GM23338 (cell line): ENCODE data around the gene LAD1. TPM values are rescaled to one million over a fixed set of nuclear protein-coding genes. Genes with fewer than 3 reads are reported as not detected.

ENCODE experiments used
- ATAC-seq: fragments of 200-7000 bp; cut with Tn5 transposase; 3 replicates; pipeline ENCODE4 v1.9.1; 2020
- DNase-seq: peaks from one replicate; pipeline ENCODE4 v3.0.0-alpha.2; 2015; ENCODE audit warnings: low spot score
- H2AFZ ChIP-seq: fragments of 200-600 bp; sonication (generic); 2 replicates; pipeline ENCODE4 v1.8.0; 2016; ENCODE audit warnings: antibody characterized with exemption, mild to moderate bottlenecking, moderate library complexity
- H3F3A ChIP-seq: fragments of 200-600 bp; sonication (generic); replicated peaks from 2 replicates; pipeline ENCODE4 v1.8.0; 2017; ENCODE audit warnings: antibody characterized with exemption, mixed run types, low read depth
- H3K27ac ChIP-seq: fragments of 200-600 bp; sonication (generic); 2 replicates; pipeline ENCODE4 v1.6.1; 2016; ENCODE audit warnings: low read depth
- H3K27me3 ChIP-seq: fragments of 200-600 bp; sonication (generic); 2 replicates; pipeline ENCODE4 v1.8.0; 2016; ENCODE audit warnings: mild to moderate bottlenecking, mixed run types, moderate library complexity; ENCODE audit not compliant: insufficient read depth
- H3K36me3 ChIP-seq: fragments of 200-600 bp; sonication (generic); 2 replicates; pipeline ENCODE4 v1.8.0; 2016; ENCODE audit warnings: mild to moderate bottlenecking; ENCODE audit not compliant: insufficient read depth
- H3K4me1 ChIP-seq: fragments of 200-600 bp; sonication (generic); 2 replicates; pipeline ENCODE4 v1.8.0; 2016; ENCODE audit warnings: mild to moderate bottlenecking, moderate library complexity; ENCODE audit not compliant: insufficient read depth
- H3K4me2 ChIP-seq: fragments of 200-600 bp; sonication (generic); 2 replicates; pipeline ENCODE4 v1.7.1; 2017; ENCODE audit warnings: mixed run types
- H3K4me3 ChIP-seq: fragments of 200-600 bp; sonication (generic); 2 replicates; pipeline ENCODE4 v1.6.1; 2016; ENCODE audit warnings: mixed run types
- H3K79me2 ChIP-seq: fragments of 200-600 bp; sonication (generic); replicated peaks from 2 replicates; pipeline ENCODE4 v1.8.0; 2017; ENCODE audit warnings: mild to moderate bottlenecking; ENCODE audit not compliant: insufficient read depth
- H3K9me2 ChIP-seq: fragments of 200-600 bp; sonication (generic); 2 replicates; pipeline ENCODE4 v1.8.0; 2017; ENCODE audit not compliant: insufficient read depth
- H4K20me1 ChIP-seq: fragments of 200-600 bp; sonication (generic); replicated peaks from 2 replicates; pipeline ENCODE4 v1.8.0; 2017; ENCODE audit warnings: mild to moderate bottlenecking; ENCODE audit not compliant: insufficient read depth
- H3K27ac Mint-ChIP-seq: 2 replicates; pipeline ENCODE4 v1.8.0; 2020; ENCODE audit warnings: inconsistent platforms, mild to moderate bottlenecking, moderate library complexity, mixed read lengths
- H3K27me3 Mint-ChIP-seq: 3 replicates; pipeline ENCODE4 v1.8.0; 2022; ENCODE audit warnings: low read depth, mild to moderate bottlenecking, moderate library complexity, mixed read lengths, inconsistent platforms; ENCODE audit not compliant: insufficient read depth, poor library complexity
- H3K36me3 Mint-ChIP-seq: 3 replicates; pipeline ENCODE4 v1.8.0; 2021; ENCODE audit warnings: low read depth, mild to moderate bottlenecking, inconsistent platforms, moderate library complexity, mixed read lengths
- H3K4me1 Mint-ChIP-seq: 3 replicates; pipeline ENCODE4 v1.8.0; 2020; ENCODE audit warnings: mild to moderate bottlenecking, inconsistent platforms, mixed read lengths
- H3K4me3 Mint-ChIP-seq: 3 replicates; pipeline ENCODE4 v1.8.0; 2021; ENCODE audit warnings: moderate library complexity, mild to moderate bottlenecking, inconsistent platforms, mixed read lengths
- H3K9me3 Mint-ChIP-seq: 3 replicates; pipeline ENCODE4 v1.8.0; 2020; ENCODE audit warnings: moderate library complexity, mild to moderate bottlenecking, inconsistent platforms, mixed read lengths
- CREB1 ChIP-seq: fragments of 250-450 bp; sonication (Bioruptor Pico); IDR thresholded peaks from 2 replicates; pipeline ENCODE4 v1.5.0; 2020; ENCODE audit warnings: low read depth, mild to moderate bottlenecking, moderate library complexity
- EZH2 ChIP-seq: fragments of 200-600 bp; sonication (generic); IDR thresholded peaks from one replicate; pipeline ENCODE4 v1.8.0; 2017; ENCODE audit warnings: antibody characterized with exemption, mild to moderate bottlenecking, low read depth; ENCODE audit not compliant: unreplicated experiment
- EZH2phosphoT487 ChIP-seq: fragments of 200-600 bp; sonication (generic); IDR thresholded peaks from one replicate; pipeline ENCODE4 v1.8.1; 2018; ENCODE audit warnings: antibody characterized with exemption; ENCODE audit not compliant: unreplicated experiment
- JUNB ChIP-seq: IDR thresholded peaks from one replicate; pipeline ENCODE4 v1.6.1; 2016; ENCODE audit warnings: antibody characterized with exemption; ENCODE audit not compliant: unreplicated experiment
- NANOG ChIP-seq: IDR thresholded peaks from 2 replicates; pipeline ENCODE4 v1.6.1; 2016; ENCODE audit warnings: antibody characterized with exemption, borderline replicate concordance
- STAT1 ChIP-seq: IDR thresholded peaks from one replicate; pipeline ENCODE4 v1.6.1; 2016; ENCODE audit warnings: antibody characterized with exemption; ENCODE audit not compliant: unreplicated experiment
- ZNF114 ChIP-seq: fragments of 250-450 bp; sonication (Bioruptor Pico); IDR thresholded peaks from 2 replicates; pipeline ENCODE4 v1.5.0; 2020; ENCODE audit warnings: mild to moderate bottlenecking, moderate library complexity
- ZNF331 ChIP-seq: fragments of 250-450 bp; sonication (Bioruptor Pico); IDR thresholded peaks from 2 replicates; pipeline ENCODE4 v1.5.0; 2020; ENCODE audit warnings: low read depth, mild to moderate bottlenecking, moderate library complexity
- polyA plus RNA-seq: library from polyadenylated mRNA; unstranded; fragments of >200 nt; fragmentation: Nextera tagmentation; extraction: Ambion mirVana; gene quantifications from 2 replicates; pipeline ENCODE4 v1.2.1, GENCODE V29; 2016
- total RNA-seq: library from RNA; depleted of rRNA; stranded (reverse); fragments of >200 nt; shearing (Covaris generic); gene quantifications from 2 replicates; pipeline ENCODE4 v1.2.3, GENCODE V29; 2014
- TF ChIP-seq, protein P1 (sequence below): fragments of 250-450 bp; sonication (Bioruptor Pico); IDR thresholded peaks from 2 replicates; pipeline ENCODE4 v1.5.0; 2020; ENCODE audit warnings: mild to moderate bottlenecking, moderate library complexity
- TF ChIP-seq, protein P2 (sequence below): IDR thresholded peaks from 2 replicates; pipeline ENCODE4 v1.6.1; 2016; ENCODE audit warnings: antibody characterized with exemption
- TF ChIP-seq, protein P3 (sequence below): IDR thresholded peaks from one replicate; pipeline ENCODE4 v1.6.1; 2018; ENCODE audit warnings: antibody characterized with exemption; ENCODE audit not compliant: unreplicated experiment

Gene LAD1
- total and polyA plus RNA-seq, 2 experiments from 2014 or later: 17.6 to 18.9 TPM

DNA sequence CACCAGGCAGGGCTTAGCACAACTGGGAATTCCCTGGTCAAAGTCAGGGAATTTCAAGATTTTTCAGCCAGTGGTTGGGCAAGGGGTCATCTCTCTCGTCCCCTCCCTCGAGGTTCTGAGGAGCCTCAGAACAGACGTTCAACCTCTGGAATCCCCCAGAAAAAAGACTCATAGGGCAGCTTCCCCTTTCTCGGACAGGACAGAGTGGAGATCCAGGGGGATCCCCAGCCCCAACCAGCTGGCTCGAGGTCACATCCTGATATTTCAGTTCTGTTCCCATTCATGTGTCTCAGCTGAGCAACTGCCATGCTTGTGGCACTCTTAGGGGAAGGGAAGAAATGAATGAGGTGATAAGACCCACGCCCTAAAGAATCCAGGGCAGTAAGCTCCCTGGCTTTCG lies 4.9 kb upstream of the LAD1 start:
- H3K27ac ChIP-seq: no peak overlapping the region
- DNase-seq: no peak
- no peak overlapping the region for H2AFZ ChIP-seq
- peaks cover 21% of the 10 kb centered on the region for H3K27me3 ChIP-seq
- Mint-ChIP-seq H3K4me1 (peaks cover 11% of the 10 kb centered on the region), H3K27ac (no peak overlapping the region), H3K27me3 (peaks cover 17% of the 10 kb centered on the region), H3K4me3 (no peak overlapping the region), H3K9me3 (no peaks in the 10 kb centered on the region), H3K36me3 (no peaks in the 10 kb centered on the region)
- H4K20me1 ChIP-seq: no peaks in the 10 kb centered on the region
- 0 out of 2 replicates have a peak, but pooled peaks cover 5% of the 10 kb centered on the region for H3F3A ChIP-seq
- H3K36me3 ChIP-seq: no peaks in the 10 kb centered on the region
- H3K4me1 ChIP-seq: peaks cover 8% of the 10 kb centered on the region; the same call in 1 of the 2 replicates
- H3K4me2 ChIP-seq: no peak overlapping the region
- no peak overlapping the region for H3K4me3 ChIP-seq
- no peak for TF ChIP-seq NANOG
- no peak for TF ChIP-seq EZH2phosphoT487
- no peak for TF ChIP-seq STAT1
- no peak for TF ChIP-seq ZNF114 (CRISPR knock-in tag)
- TF ChIP-seq, protein P1, sequence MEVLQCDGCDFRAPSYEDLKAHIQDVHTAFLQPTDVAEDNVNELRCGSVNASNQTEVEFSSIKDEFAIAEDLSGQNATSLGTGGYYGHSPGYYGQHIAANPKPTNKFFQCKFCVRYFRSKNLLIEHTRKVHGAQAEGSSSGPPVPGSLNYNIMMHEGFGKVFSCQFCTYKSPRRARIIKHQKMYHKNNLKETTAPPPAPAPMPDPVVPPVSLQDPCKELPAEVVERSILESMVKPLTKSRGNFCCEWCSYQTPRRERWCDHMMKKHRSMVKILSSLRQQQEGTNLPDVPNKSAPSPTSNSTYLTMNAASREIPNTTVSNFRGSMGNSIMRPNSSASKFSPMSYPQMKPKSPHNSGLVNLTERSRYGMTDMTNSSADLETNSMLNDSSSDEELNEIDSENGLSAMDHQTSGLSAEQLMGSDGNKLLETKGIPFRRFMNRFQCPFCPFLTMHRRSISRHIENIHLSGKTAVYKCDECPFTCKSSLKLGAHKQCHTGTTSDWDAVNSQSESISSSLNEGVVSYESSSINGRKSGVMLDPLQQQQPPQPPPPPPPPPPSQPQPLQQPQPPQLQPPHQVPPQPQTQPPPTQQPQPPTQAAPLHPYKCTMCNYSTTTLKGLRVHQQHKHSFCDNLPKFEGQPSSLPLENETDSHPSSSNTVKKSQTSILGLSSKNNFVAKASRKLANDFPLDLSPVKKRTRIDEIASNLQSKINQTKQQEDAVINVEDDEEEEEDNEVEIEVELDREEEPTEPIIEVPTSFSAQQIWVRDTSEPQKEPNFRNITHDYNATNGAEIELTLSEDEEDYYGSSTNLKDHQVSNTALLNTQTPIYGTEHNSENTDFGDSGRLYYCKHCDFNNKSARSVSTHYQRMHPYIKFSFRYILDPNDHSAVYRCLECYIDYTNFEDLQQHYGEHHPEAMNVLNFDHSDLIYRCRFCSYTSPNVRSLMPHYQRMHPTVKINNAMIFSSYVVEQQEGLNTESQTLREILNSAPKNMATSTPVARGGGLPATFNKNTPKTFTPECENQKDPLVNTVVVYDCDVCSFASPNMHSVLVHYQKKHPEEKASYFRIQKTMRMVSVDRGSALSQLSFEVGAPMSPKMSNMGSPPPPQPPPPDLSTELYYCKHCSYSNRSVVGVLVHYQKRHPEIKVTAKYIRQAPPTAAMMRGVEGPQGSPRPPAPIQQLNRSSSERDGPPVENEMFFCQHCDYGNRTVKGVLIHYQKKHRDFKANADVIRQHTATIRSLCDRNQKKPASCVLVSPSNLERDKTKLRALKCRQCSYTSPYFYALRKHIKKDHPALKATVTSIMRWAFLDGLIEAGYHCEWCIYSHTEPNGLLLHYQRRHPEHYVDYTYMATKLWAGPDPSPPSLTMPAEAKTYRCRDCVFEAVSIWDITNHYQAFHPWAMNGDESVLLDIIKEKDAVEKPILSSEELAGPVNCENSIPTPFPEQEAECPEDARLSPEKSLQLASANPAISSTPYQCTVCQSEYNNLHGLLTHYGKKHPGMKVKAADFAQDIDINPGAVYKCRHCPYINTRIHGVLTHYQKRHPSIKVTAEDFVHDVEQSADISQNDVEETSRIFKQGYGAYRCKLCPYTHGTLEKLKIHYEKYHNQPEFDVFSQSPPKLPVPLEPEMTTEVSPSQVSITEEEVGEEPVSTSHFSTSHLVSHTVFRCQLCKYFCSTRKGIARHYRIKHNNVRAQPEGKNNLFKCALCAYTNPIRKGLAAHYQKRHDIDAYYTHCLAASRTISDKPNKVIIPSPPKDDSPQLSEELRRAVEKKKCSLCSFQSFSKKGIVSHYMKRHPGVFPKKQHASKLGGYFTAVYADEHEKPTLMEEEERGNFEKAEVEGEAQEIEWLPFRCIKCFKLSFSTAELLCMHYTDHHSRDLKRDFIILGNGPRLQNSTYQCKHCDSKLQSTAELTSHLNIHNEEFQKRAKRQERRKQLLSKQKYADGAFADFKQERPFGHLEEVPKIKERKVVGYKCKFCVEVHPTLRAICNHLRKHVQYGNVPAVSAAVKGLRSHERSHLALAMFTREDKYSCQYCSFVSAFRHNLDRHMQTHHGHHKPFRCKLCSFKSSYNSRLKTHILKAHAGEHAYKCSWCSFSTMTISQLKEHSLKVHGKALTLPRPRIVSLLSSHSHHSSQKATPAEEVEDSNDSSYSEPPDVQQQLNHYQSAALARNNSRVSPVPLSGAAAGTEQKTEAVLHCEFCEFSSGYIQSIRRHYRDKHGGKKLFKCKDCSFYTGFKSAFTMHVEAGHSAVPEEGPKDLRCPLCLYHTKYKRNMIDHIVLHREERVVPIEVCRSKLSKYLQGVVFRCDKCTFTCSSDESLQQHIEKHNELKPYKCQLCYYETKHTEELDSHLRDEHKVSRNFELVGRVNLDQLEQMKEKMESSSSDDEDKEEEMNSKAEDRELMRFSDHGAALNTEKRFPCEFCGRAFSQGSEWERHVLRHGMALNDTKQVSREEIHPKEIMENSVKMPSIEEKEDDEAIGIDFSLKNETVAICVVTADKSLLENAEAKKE (CRISPR knock-in tag): no peak
- no peaks in the 10 kb centered on the region for H3K79me2 ChIP-seq
- H3K9me2 ChIP-seq: no peaks in the 10 kb centered on the region
- no peak for ATAC-seq

DNA sequence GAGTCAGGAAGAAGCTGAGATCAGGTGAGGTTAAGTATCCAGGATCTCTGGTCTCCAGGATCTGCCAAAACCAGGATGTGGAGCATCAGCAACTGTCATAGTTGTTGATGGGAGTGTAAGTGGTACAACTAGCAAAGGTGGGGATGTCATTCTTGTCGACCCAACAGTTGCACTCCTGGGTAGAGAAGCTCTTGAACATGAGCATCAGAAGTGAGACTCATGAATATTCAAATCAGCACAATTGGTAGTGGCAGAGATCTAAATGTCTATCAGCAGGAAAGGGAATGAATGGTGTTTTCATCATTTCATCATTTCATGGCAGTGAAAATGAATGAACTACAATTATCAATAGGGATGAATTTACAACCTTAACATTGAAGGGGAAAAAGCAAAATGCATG lies 4.2 kb upstream of the LAD1 start:
- H3K4me1 Mint-ChIP-seq: peaks cover 11% of the 10 kb centered on the region
- Histone ChIP-seq H3K27ac (no peak overlapping the region), H3K36me3 (no peaks in the 10 kb centered on the region), H3K27me3 (peaks cover 28% of the 10 kb centered on the region), H3K79me2 (no peaks in the 10 kb centered on the region), H2AFZ (no peak overlapping the region), H4K20me1 (no peaks in the 10 kb centered on the region), H3K4me2 (no peak overlapping the region), H3K9me2 (no peaks in the 10 kb centered on the region), H3F3A (0 out of 2 replicates have a peak, but pooled peaks cover 5% of the 10 kb centered on the region), H3K4me1 (peaks cover 13% of the 10 kb centered on the region), H3K4me3 (no peak overlapping the region)
- ATAC-seq: no peak
- no peak overlapping the region for H3K4me3 Mint-ChIP-seq
- no peak for DNase-seq
- no peak overlapping the region for H3K27ac Mint-ChIP-seq
- no peaks in the 10 kb centered on the region for H3K36me3 Mint-ChIP-seq
- no peaks in the 10 kb centered on the region for H3K9me3 Mint-ChIP-seq
- peaks cover 20% of the 10 kb centered on the region for H3K27me3 Mint-ChIP-seq
- TF ChIP-seq CREB1 (no peak), ZNF331 (CRISPR knock-in tag) (no peak), ZNF114 (CRISPR knock-in tag) (no peak), STAT1 (no peak), EZH2 (no peak), JUNB (no peak), EZH2phosphoT487 (no peak)
- TF ChIP-seq, protein P2, sequence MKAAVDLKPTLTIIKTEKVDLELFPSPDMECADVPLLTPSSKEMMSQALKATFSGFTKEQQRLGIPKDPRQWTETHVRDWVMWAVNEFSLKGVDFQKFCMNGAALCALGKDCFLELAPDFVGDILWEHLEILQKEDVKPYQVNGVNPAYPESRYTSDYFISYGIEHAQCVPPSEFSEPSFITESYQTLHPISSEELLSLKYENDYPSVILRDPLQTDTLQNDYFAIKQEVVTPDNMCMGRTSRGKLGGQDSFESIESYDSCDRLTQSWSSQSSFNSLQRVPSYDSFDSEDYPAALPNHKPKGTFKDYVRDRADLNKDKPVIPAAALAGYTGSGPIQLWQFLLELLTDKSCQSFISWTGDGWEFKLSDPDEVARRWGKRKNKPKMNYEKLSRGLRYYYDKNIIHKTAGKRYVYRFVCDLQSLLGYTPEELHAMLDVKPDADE: no peak
- TF ChIP-seq, protein P3, sequence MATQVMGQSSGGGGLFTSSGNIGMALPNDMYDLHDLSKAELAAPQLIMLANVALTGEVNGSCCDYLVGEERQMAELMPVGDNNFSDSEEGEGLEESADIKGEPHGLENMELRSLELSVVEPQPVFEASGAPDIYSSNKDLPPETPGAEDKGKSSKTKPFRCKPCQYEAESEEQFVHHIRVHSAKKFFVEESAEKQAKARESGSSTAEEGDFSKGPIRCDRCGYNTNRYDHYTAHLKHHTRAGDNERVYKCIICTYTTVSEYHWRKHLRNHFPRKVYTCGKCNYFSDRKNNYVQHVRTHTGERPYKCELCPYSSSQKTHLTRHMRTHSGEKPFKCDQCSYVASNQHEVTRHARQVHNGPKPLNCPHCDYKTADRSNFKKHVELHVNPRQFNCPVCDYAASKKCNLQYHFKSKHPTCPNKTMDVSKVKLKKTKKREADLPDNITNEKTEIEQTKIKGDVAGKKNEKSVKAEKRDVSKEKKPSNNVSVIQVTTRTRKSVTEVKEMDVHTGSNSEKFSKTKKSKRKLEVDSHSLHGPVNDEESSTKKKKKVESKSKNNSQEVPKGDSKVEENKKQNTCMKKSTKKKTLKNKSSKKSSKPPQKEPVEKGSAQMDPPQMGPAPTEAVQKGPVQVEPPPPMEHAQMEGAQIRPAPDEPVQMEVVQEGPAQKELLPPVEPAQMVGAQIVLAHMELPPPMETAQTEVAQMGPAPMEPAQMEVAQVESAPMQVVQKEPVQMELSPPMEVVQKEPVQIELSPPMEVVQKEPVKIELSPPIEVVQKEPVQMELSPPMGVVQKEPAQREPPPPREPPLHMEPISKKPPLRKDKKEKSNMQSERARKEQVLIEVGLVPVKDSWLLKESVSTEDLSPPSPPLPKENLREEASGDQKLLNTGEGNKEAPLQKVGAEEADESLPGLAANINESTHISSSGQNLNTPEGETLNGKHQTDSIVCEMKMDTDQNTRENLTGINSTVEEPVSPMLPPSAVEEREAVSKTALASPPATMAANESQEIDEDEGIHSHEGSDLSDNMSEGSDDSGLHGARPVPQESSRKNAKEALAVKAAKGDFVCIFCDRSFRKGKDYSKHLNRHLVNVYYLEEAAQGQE: no peak
